GM12878 (cell line): ENCODE data around the gene HOGA1. TPM values are rescaled to one million over a fixed set of nuclear protein-coding genes. Genes with fewer than 3 reads are reported as not detected.

Source experiments
- ATAC-seq: fragments of 200-7000 bp; cut with Tn5 transposase; 3 replicates; pipeline ENCODE4 v1.9.1; 2020; ENCODE audit warnings: mild to moderate bottlenecking, moderate library complexity
- BruUV-seq: library from RNA; stranded (reverse); fragments of 400-500 nt; replicated peaks from 2 replicates; lab custom pipeline; 2021; lab: Mats Ljungman, UMichigan
- CTCF ChIA-PET: fragments of 300-600 bp; sonication (Branson Sonifier 250); formaldehyde crosslinking; extraction: SDS; loops from one replicate; lab custom pipeline; 2021; ENCODE audit warnings: inconsistent platforms; lab: Yijun Ruan, JAX
- POLR2A ChIA-PET: fragments of 350-600 bp; formaldehyde crosslinking; extraction: SDS; loops from one replicate; lab custom pipeline; 2021; ENCODE audit warnings: inconsistent platforms; lab: Charles Lee
- RAD21 ChIA-PET: fragments of 300-600 bp; sonication (Branson Sonifier 250); formaldehyde crosslinking; loops from one replicate; lab custom pipeline; 2023; ENCODE audit warnings: antibody characterized with exemption; ENCODE audit not compliant: unreplicated experiment; lab: Charles Lee
- SMC1A ChIA-PET: fragments of 300-600 bp; sonication (Branson Sonifier 250); formaldehyde crosslinking; loops from one replicate; lab custom pipeline; 2023; ENCODE audit not compliant: unreplicated experiment, uncharacterized antibody; lab: Charles Lee
- DNase-seq: peaks from one replicate; pipeline ENCODE4 v3.0.0-alpha.2; 2011; ENCODE audit warnings: low read depth, low spot score
- FAIRE-seq: peaks from 3 replicates; lab custom pipeline; 2011; peaks lifted over from hg19 to GRCh38; lab: Jason Lieb, UNC
- H2AFZ ChIP-seq: 2 replicates; pipeline ENCODE4 v1.6.0; 2011; ENCODE audit warnings: low read depth, low read length, control low read depth; ENCODE audit not compliant: control insufficient read depth
- H3K27ac ChIP-seq: 2 replicates; pipeline ENCODE4 v1.5.1; 2011; ENCODE audit warnings: control low read depth; ENCODE audit not compliant: control insufficient read depth, insufficient read depth
- H3K27me3 ChIP-seq, 2 experiments: replicated peaks in 1 of 2; 2 replicates each; pipeline versions ENCODE4 v1.6.0 to v1.6.1; 2011; ENCODE audit warnings: low read length in 1 of 2; ENCODE audit not compliant: control insufficient read depth in 2 of 2, insufficient read depth in 2 of 2
- H3K36me3 ChIP-seq, 2 experiments: 2 replicates each; pipeline ENCODE4 v1.5.1; 2011; ENCODE audit warnings: low read length in 1 of 2; ENCODE audit not compliant: control insufficient read depth in 2 of 2, insufficient read depth in 2 of 2
- H3K4me1 ChIP-seq: 2 replicates; pipeline ENCODE4 v1.6.1; 2011; ENCODE audit warnings: mild to moderate bottlenecking, low read length, moderate library complexity, mixed read lengths; ENCODE audit not compliant: control insufficient read depth, insufficient read depth
- H3K4me2 ChIP-seq: 2 replicates; pipeline ENCODE4 v1.6.0; 2011; ENCODE audit warnings: control low read depth; ENCODE audit not compliant: control insufficient read depth, insufficient read depth
- H3K4me3 ChIP-seq: fragments of 200-600 bp; sonication (generic); 2 replicates; pipeline ENCODE4 v1.5.1; 2016
- H3K79me2 ChIP-seq: 2 replicates; pipeline ENCODE4 v1.6.0; 2011; ENCODE audit warnings: low read length; ENCODE audit not compliant: control insufficient read depth, insufficient read depth
- H3K9ac ChIP-seq: 2 replicates; pipeline ENCODE4 v1.8.0; 2011; ENCODE audit warnings: low read length, control low read depth, mixed read lengths; ENCODE audit not compliant: control insufficient read depth, insufficient read depth
- H3K9me3 ChIP-seq: replicated peaks from 3 replicates; pipeline ENCODE4 v1.5.1; 2011; ENCODE audit warnings: mild to moderate bottlenecking, low read length; ENCODE audit not compliant: control insufficient read depth, insufficient read depth
- H4K20me1 ChIP-seq: 2 replicates; pipeline ENCODE4 v1.6.0; 2011; ENCODE audit not compliant: control insufficient read depth, insufficient read depth
- CUX1 ChIP-seq: IDR thresholded peaks from 2 replicates; pipeline ENCODE4 v1.6.1; 2012; ENCODE audit warnings: improper control_type of control experiment, low read depth, low read length; ENCODE audit not compliant: insufficient replicate concordance
- IKZF2 ChIP-seq, 2 experiments: fragments of 450-650 bp; IDR thresholded peaks; 2 replicates each; pipeline ENCODE4 v1.6.1; 2017; ENCODE audit warnings: mild to moderate bottlenecking in 2 of 2, moderate library complexity in 2 of 2
- MAX ChIP-seq: IDR thresholded peaks from 2 replicates; pipeline ENCODE4 v1.6.1; 2012; ENCODE audit warnings: low read depth, low read length, improper control_type of control experiment
- ZBTB33 ChIP-seq: fragments of 450-650 bp; IDR thresholded peaks from 2 replicates; pipeline ENCODE4 v1.6.1; 2017; ENCODE audit warnings: mild to moderate bottlenecking
- ZNF207 ChIP-seq: fragments of 450-650 bp; IDR thresholded peaks from 2 replicates; pipeline ENCODE4 v1.6.1; 2014; ENCODE audit warnings: antibody characterized with exemption, mild to moderate bottlenecking, borderline replicate concordance
- WGBS: methylation state at CpG from one replicate; pipeline ENCODE4 v1.1.6; 2016; ENCODE audit warnings: low lambda C conversion rate; ENCODE audit not compliant: insufficient replicate concordance, insufficient coverage; ENCODE audit errors: missing lambda C conversion rate; 5-methylcytosine and 5-hydroxymethylcytosine counted together
- in situ Hi-C: fragments of 300-500 bp; cut with MboI; formaldehyde crosslinking; loops from 9 replicates; pipeline ENCODE4 v1.14.3; 2018; ENCODE audit warnings: mixed read lengths
- intact Hi-C: fragments of 100-400 bp; cut with micrococcal nuclease; formaldehyde crosslinking; loops from one replicate; pipeline ENCODE4 v1.14.2; 2022; ENCODE audit not compliant: unreplicated experiment
- polyA plus RNA-seq, 11 experiments: library from polyadenylated mRNA; depleted of rRNA in 4 of 11; unstranded in 6 of 11; stranded (reverse) in 5 of 11; fragments of >200 nt; fragmentation: Nextera tagmentation in 4 of 11; fragmentation: Illumina TruSeq in 1 of 11; extraction: Ambion mirVana in 4 of 11; extraction: Trizol in 1 of 11; gene quantifications; 1 replicate in 1 of 11; 2 replicates in 10 of 11; pipeline versions ENCODE4 v1.2.1 to v1.2.3, GENCODE V29; 2011 to 2016; ENCODE audit warnings: inconsistent platforms in 2 of 11, missing spikeins in 2 of 11, low read depth in 1 of 11
- total RNA-seq, 4 experiments: library from RNA; depleted of rRNA in 3 of 4; stranded (reverse); fragments of >200 nt in 3 of 4; fragmentation: Illumina TruSeq in 1 of 4; extraction: Trizol in 1 of 4; gene quantifications; 2 replicates each; pipeline versions ENCODE4 v1.2.1 to v1.2.3, GENCODE V29; 2013 to 2021

Gene HOGA1
- total and polyA plus RNA-seq, 10 of the 15 experiments (the other 5 are each of a cell fraction or from before 2014, with no cell fraction given) = 0.01 to 0.19 (median 0.06) TPM; not detected in 6

- Histone ChIP-seq H4K20me1 (no peaks in the 10 kb centered on the region), H3K4me2 (no peak overlapping the region), H3K9ac (no peak overlapping the region), H3K27me3 (no peaks in the 10 kb centered on the region), H3K36me3 (no peaks in the 10 kb centered on the region), H3K4me1 (no peaks in the 10 kb centered on the region), H3K27ac (no peak overlapping the region), H3K79me2 (no peaks in the 10 kb centered on the region), H3K4me3 (no peak overlapping the region), H2AFZ (no peak overlapping the region), H3K9me3 (no peaks in the 10 kb centered on the region)
- TF ChIP-seq CUX1 (no peak), ZNF207 (no peak), MAX (no peak), IKZF2 (IDR thresholded peaks at IDR 0.05) (no peak), ZBTB33 (no peak)
- ATAC-seq = no peak
- DNase-seq = no peak
- in situ Hi-C loops (no loop called here), intact Hi-C loops (no loop called here)
- ChIA-PET RAD21 (no interaction called here), CTCF (interaction anchor here (0.7 kb wide), 1 partner anchor 22 kb away, joined by 3 read pairs; no protein-coding TSS in a partner anchor), POLR2A (interaction anchor here (0.5 kb wide), 1 partner anchor 17 kb away, joined by 3 read pairs; no protein-coding TSS in a partner anchor), SMC1A (no interaction called here)
- WGBS = 95% methylated on average over 4 of the region's 4 CpGs
- no TSS peak for BruUV-seq
- no peak for FAIRE-seq
Observed at GRCh38 chr10:97593421-97593820, 9.2 kb downstream of the HOGA1 start.
